HG02981 (cell line): ENCODE data around the gene TMPRSS15.

ENCODE experiments used
- ATAC-seq: cut with Tn5 transposase; IDR thresholded peaks from one replicate; pipeline ENCODE4 v1.9.1; 2021; ENCODE audit warnings: mild to moderate bottlenecking, moderate library complexity; ENCODE audit not compliant: unreplicated experiment

TMPRSS15 gene

GRCh38 chr21:18350216-18350615 lies 53.4 kb downstream of the TMPRSS15 start:
- no peak for ATAC-seq

GRCh38 chr21:18349468-18349867 lies 54.1 kb downstream of the TMPRSS15 start:
- ATAC-seq, result no peak

- ATAC-seq, result no peak
Measured at GRCh38 chr21:18340387-18340942, 63.1 kb downstream of the TMPRSS15 start.

DNA sequence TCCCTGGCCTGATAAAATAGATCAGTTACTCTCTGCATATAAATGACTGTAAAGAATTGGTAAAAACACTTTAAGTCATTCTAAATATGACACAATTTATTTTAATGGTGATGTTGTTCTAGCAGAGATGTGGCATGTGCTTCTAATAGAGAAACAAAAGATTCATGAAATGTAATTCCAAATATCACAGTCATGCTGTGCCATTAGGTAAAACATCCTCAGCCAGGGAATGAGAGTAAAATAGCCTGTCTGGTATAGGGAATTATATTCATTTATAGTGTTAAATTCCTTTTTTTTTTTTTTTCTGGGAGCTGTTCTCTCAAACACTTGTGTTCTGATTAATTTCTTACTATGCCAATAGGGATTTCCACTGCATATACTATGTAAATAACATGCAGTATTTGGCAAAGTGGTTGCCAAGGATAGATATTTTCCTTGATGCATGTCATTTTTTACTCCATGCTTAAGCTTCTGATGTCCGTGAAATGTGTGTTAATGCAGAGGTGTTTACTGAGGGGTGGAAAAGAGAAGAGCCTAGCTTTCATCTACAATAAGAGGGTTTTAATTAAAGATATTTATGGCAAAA lies 67.8 kb downstream of the TMPRSS15 start:
- no peak for ATAC-seq

GRCh38 chr21:18334066-18334465 lies 69.5 kb downstream of the TMPRSS15 start:
- ATAC-seq, result no peak

DNA sequence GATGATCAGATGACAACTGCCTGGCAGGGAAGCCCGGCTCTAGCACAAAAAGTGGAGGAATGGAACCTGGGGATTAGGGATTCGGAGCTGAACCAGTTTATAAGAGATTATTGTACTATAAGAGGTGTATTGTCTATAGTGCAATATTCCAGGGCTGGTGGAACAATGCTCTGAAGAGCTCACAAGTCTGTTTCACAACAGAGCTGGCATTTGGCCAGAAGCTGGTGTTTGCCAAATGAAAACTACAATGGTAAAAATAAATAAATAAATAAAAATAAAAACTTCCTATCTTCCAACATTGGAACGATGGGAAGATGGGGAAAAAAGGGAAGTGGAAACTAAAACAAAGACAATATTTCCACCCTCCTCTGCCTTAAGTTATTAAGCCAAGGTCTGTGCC lies 85.4 kb downstream of the TMPRSS15 start:
- no peak for ATAC-seq

GRCh38 chr21:18298228-18298627 lies 105.4 kb downstream of the TMPRSS15 start:
- ATAC-seq, result no peak

GRCh38 chr21:18294100-18294499 lies 109.5 kb downstream of the TMPRSS15 start:
- no peak for ATAC-seq

DNA sequence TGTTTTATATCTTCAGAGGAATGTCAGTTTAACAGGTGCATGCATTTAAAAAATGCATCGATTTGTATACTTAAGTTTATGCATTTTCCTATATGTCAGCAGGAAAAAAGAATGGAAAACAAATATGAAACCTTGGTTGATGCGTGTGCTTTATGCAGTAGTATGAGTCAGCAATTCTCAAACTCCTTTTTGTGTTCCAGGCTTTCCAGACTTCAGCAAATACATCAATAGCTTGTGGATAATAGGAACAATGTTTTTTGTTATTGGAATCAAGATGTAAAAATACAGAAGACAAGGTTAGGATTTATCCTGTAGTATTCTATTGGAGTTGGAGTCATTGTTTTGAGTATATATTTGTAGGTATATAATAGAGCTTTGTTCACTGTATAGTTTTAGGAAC lies 113.7 kb downstream of the TMPRSS15 start:
- no peak for ATAC-seq

DNA sequence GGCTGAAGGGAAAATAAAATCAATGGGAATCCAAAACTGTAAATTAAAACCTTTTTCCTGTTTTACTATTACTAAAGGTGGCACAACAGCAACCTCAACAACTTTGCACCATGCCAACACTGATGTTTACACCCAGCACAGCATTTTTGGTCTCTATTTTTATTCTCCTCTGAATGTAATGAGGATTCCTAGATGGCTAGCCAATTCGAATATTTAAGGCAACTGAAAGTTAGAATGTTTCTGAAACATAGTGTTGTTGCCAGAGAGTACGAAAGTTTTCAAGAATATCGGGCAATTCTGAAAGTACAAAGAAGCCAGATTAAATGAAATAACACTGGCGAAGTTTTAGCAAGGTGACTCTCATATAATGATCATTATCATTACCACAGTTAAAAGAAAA lies 118.2 kb downstream of the TMPRSS15 start:
- ATAC-seq, result no peak

DNA sequence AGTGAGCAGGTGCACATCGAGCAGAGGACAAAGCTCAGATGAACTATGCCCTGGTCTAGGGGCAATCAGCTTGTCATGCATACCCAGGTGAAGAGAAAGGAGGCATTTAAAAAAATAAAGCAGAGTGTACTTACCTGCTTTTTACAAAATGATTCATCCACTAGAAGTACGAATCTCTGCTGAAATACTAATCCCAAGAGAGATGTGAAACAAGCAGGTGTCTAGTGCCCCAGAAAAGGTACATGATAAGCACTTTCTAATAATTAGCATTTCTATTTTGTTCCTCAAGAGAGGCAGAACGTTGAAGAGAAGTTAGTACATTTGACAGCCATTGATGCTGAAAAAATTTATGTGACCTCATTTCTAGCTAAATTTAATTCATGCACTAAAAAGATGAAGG lies 127.8 kb downstream of the TMPRSS15 start:
- no peak for ATAC-seq

DNA sequence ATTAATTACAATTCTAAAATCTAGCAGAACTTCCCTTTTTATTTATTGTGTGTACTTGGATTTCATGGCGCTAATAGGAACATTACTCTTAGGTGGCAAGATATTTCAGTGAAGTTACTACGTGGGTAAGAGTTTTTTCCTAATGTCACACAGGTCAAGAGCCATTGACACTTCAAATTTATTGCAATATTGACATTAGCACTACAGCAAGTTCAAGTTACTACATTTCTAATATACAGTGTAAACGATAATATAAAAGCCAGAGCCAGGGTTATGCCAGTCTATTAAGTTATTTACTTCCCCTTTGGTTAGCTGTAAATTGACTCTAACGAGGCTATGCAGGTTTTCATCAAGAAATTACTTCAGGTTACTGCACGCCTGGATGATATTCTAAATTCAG lies 129.2 kb downstream of the TMPRSS15 start:
- no peak for ATAC-seq

DNA sequence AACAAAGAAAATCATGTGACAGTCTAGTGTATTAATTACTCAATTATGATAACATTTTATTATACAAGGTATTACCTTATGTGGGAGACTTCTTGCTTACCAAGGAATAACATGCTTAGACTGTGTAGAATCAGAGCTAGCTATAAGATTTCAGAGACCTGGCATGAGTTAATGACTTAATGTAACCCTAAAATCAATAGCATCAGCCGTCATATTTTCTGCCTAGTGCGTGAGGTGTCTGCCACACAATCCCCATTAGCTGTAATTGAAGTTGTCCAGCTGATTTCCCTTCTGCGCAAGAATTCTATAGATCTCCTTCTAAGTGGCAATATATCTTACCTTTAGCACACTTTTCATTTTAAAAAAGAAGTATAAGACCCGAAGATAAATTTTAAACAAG lies 130.2 kb downstream of the TMPRSS15 start:
- no peak for ATAC-seq

- ATAC-seq, result no peak
Measured at GRCh38 chr21:18269856-18270255, 133.7 kb downstream of the TMPRSS15 start.

DNA sequence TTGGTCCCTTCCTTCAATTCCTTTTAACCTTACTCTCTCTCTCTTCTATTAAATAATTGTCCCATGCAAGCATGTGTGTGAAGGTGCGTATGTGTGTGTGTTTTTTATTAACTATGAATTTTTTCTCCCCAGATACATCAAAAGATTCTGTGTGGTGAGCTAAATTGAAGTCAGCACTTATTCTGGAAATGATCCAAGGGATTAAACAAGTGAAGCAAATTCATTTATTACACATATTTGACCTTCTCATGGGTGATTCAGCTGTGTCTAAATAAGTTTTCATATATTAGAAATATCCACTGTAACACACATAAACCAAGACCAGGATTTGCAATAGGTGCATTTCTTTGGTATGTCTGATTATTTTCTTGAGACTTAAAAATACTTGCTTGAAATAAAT lies 134.7 kb downstream of the TMPRSS15 start:
- ATAC-seq, result no peak

GRCh38 chr21:18267496-18267895 lies 136.1 kb downstream of the TMPRSS15 start:
- ATAC-seq, result no peak

- ATAC-seq, result no peak
Measured at GRCh38 chr21:18265944-18266343, 137.6 kb downstream of the TMPRSS15 start.

DNA sequence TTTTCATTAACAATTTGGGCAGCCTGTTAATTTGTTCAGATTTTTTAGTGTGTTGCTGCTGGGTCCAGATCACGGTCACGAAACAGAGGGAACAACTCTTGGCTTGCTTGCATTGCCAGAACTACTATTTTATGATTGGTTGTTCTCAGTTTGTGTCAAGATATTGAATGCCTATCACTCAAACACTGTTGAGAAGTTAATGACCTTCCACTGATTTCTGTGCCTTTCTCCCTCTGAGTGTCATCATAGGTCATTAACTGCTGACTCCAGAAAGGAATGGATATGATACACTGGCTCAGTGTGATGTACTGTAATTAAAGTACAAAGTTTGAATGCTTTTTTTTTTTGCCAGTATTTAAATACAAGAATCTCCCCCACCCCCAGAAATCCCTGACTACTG lies 149.8 kb downstream of the TMPRSS15 start:
- ATAC-seq, result no peak

DNA sequence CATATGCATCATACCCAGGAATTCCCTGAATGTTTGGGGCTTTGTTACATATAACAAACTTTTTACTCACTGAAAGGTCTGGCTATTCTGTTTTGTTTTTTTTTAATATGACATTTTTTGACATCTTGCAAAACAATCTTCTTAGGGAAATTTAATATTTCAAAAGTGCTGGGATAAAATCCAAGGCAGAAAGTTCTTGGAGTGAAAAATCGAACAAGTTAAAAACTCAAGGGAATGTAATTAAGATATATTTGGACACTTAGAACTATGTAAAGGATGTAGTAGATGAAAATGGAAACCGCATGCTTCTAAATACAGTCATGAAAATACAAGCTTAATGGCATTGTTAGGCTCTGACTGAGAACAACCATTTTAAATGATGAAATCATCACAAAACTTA lies 150.4 kb downstream of the TMPRSS15 start:
- ATAC-seq, result no peak

DNA sequence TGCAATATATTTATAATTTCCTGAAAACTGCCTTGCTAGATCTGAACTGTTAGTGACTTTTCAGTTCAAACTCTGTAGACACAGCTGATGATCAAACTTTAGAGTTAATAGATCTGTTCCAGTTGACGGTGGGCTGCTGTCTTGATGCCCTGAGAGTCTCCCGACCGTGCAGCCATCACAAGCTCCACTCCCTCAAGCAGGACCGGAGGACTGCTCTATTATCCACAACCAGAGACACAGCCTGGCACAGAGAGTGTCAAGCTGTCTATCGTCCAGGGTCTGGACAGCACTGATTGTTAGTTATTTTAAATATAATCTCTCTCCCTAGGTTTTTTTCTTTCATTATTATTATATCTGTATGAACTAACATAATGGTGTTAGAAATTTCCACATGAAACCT lies 150.9 kb downstream of the TMPRSS15 start:
- no peak for ATAC-seq

DNA sequence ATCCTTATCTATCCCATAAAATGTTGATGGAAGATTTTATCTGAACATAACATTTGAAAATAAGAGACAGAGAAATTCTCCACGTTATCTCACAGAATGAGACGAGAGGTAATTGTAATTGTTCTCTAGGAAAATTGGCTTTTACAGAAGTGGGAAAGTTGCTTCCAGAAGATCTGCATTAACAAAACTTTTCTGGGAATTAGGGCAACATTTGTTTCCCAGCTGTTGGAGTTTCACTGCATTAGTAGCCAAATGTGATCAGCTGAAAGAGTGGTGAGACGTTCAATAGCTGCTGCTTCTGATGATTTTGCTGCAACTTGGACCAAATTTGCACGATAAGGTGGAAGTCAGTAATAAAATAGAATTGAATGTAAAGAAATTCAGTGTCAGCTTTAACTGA lies 151.3 kb downstream of the TMPRSS15 start:
- no peak for ATAC-seq

GRCh38 chr21:18251065-18251464 lies 152.5 kb downstream of the TMPRSS15 start:
- ATAC-seq, result no peak

DNA sequence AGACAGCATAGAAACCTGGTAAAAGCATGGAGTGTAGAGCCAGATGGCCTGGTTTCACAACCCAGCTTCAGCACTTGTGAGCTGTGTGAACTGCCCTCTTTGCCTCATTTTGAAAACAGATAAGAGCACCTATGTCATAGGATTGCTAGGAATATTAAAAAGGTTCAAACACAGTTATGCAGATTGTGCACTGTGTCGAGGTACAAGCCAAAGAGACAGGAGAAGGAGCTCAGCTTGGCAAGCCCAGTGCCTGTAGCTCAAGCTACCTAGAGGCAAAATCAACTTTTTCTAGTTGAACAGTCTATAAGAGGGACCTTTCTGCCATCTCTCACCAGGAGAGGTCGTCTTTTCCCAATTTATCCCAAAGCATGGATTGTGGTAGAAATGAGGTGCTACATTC lies 153.9 kb downstream of the TMPRSS15 start:
- no peak for ATAC-seq
